ENCODE measurements around the gene MTNR1B.

Gene MTNR1B

GRCh38 chr11:92969634-92970347, at the start of gene MTNR1B:
MTNR1B (plus strand) TSS chr11:92969651; CDS start chr11:92969726, 75 bp downstream.
- intact Hi-C loops (cut with DNase I) = no loop called here
- no peak for DNase-seq

- no peak for DNase-seq
- intact Hi-C loops (cut with DNase I) = no loop called here
Observed at GRCh38 chr11:92920331-92920730, 49.1 kb upstream of the MTNR1B start.

- intact Hi-C loops (cut with DNase I) = no loop called here
- DNase-seq = no peak
Observed at GRCh38 chr11:92922731-92923130, 46.7 kb upstream of the MTNR1B start.

GRCh38 chr11:92929246-92929645, 40.2 kb upstream of the MTNR1B start:
- no peak for DNase-seq
- intact Hi-C loops (cut with DNase I) = no loop called here

GRCh38 chr11:92929653-92930052, 39.8 kb upstream of the MTNR1B start:
- DNase-seq = no peak
- intact Hi-C loops (cut with DNase I) = no loop called here

- DNase-seq = no peak
- intact Hi-C loops (cut with DNase I) = no loop called here
Observed at GRCh38 chr11:92931746-92932422, 37.6 kb upstream of the MTNR1B start.

- intact Hi-C loops (cut with DNase I) = no loop called here
- no peak for DNase-seq
Observed at GRCh38 chr11:92939305-92939704, 30.1 kb upstream of the MTNR1B start.

- intact Hi-C loops (cut with DNase I) = loop anchor here (5.0 kb wide), 2 partner anchors 225 to 285 kb away; no protein-coding TSS in a partner anchor
- DNase-seq = peak in 1 of 10 donors; percentile 4
Observed at GRCh38 chr11:92941676-92942571, 27.5 kb upstream of the MTNR1B start.

- intact Hi-C loops (cut with DNase I) = no loop called here
- DNase-seq = no peak
Observed at GRCh38 chr11:92946707-92947106, 22.7 kb upstream of the MTNR1B start.

GRCh38 chr11:92948116-92948515, 21.3 kb upstream of the MTNR1B start:
- intact Hi-C loops (cut with DNase I) = no loop called here

GRCh38 chr11:92954003-92954402, 15.4 kb upstream of the MTNR1B start:
- intact Hi-C loops (cut with DNase I) = no loop called here
- no peak for DNase-seq

More at GRCh38 chr11:92948116-92948515, 21.3 kb upstream of the MTNR1B start:
- DNase-seq = no peak

- intact Hi-C loops (cut with DNase I) = no loop called here
- no peak for DNase-seq
Observed at GRCh38 chr11:92955860-92956259, 13.6 kb upstream of the MTNR1B start.

GRCh38 chr11:92960886-92961285, 8.6 kb upstream of the MTNR1B start:
- intact Hi-C loops (cut with DNase I) = no loop called here
- DNase-seq = no peak

GRCh38 chr11:92962446-92962845, 7.0 kb upstream of the MTNR1B start:
- no peak for DNase-seq
- intact Hi-C loops (cut with DNase I) = no loop called here

- no peak for DNase-seq
- intact Hi-C loops (cut with DNase I) = no loop called here
Observed at GRCh38 chr11:92964471-92964870, 5.0 kb upstream of the MTNR1B start.

GRCh38 chr11:92965196-92965595, 4.3 kb upstream of the MTNR1B start:
- no peak for DNase-seq
- intact Hi-C loops (cut with DNase I) = no loop called here

- intact Hi-C loops (cut with DNase I) = no loop called here
- no peak for DNase-seq
Observed at GRCh38 chr11:92967178-92967577, 2.3 kb upstream of the MTNR1B start.

- intact Hi-C loops (cut with DNase I) = no loop called here
Observed at GRCh38 chr11:92967867-92968266, 1.6 kb upstream of the MTNR1B start.

GRCh38 chr11:92969293-92969633, 188 bp upstream of the MTNR1B start:
- intact Hi-C loops (cut with DNase I) = no loop called here
- DNase-seq = no peak

More at GRCh38 chr11:92967867-92968266, 1.6 kb upstream of the MTNR1B start:
- DNase-seq = no peak

GRCh38 chr11:92972248-92972647, 2.8 kb downstream of the MTNR1B start:
- intact Hi-C loops (cut with DNase I) = no loop called here
- DNase-seq = no peak

- intact Hi-C loops (cut with DNase I) = no loop called here
- DNase-seq = no peak
Observed at GRCh38 chr11:92975285-92975684, 5.8 kb downstream of the MTNR1B start.

All from posterior cingulate gyrus (tissue), 11 donors.